Stimulated activated CD4-positive, alpha-beta T cell treated with anti-CD3 and anti-CD28 coated beads, TNF-alpha, amount 100 ng/mL, for 24 hours (primary cell): Measurements from ENCODE around the gene NOTUM.
A peak's percentile ranks its signal among the peaks of the same experiment; 100 is the strongest.

Experiments used
- DNase-seq, 3 experiments: peaks; one replicate each; pipeline ENCODE4 v3.0.0-alpha.2; 2020; ENCODE audit warnings: low read depth in 3 of 3

NOTUM gene

DNA sequence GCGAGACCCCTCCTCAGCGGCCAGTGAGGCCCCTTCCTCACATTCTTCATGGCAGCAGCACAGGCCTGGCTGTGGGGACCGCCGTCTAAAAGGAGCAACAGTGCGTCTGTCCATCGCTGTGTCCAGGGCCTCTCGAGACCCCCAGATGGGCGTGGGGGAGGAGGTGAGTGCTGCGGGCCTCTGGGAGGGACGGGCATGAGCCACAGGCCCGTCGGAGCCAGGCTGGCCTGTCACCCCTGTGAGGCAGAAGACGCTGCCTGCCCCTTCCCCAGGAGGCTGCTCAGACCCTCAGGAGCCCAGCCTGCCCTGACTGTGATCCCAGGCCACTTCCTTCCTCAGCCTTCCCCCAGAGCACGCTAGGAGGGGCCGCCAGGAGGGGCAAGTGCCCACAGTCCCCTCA, 21.8 kb downstream of the NOTUM start:
- no peak for DNase-seq

DNA sequence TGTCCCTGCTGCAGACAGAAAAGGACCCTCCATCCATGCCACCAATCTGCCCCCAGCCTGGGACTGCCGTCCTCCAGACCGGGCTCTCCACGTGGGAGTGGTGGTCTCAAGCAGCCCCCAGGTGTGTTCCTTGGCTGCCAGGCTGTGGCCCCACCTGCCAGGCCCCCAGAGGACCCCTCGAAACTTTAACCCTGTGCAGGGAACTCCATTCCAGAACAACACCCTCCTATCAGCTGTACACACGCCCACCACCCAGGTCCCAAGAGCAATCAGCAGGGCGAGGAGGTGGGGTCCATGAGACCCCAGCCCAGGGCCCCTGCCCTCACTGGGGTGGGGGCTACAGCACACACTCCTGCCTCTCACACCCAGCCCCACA, 25.3 kb downstream of the NOTUM start:
- no peak for DNase-seq

DNA sequence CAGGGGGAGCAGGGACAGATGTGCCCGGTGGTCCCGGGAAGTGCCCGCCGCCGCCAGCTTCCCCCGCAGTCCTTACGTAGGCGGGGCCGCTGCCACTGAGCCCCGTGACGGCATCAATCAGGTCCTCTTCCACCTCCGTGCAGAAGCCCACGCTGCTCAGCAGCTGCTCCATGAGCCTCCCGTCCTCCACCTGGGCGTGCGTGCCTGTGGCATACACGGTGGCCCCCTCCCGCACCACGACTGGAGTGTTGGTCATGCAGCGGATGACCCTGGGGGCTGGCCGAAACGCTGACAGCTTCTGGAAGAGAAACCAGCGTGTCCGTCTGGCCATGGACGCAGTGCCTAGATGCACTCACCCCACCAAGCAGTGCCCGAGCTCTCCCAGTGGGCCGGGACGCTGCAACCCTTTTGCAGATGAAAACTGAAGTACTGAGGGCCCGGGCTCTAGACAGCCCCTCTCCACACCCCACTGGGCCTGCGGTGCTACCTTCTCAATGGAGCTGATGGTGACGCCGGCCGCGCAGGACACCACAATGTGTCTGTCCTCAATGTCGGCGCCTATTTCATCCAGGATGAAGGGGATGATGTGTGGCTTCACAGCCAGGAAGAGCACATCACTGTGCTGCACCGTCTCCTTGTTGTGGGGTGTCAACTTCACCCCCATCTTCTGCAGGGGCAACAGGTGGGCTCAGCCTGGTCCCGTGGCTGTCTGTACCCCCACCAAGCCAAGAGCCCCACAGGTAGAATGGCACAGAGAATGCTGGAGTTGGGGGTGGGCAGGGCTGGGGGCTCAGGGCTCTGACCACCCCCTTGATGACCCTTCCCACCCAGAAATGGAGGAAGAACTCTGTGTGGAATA, 25.9 kb downstream of the NOTUM start:
- DNase-seq, result no peak

DNA sequence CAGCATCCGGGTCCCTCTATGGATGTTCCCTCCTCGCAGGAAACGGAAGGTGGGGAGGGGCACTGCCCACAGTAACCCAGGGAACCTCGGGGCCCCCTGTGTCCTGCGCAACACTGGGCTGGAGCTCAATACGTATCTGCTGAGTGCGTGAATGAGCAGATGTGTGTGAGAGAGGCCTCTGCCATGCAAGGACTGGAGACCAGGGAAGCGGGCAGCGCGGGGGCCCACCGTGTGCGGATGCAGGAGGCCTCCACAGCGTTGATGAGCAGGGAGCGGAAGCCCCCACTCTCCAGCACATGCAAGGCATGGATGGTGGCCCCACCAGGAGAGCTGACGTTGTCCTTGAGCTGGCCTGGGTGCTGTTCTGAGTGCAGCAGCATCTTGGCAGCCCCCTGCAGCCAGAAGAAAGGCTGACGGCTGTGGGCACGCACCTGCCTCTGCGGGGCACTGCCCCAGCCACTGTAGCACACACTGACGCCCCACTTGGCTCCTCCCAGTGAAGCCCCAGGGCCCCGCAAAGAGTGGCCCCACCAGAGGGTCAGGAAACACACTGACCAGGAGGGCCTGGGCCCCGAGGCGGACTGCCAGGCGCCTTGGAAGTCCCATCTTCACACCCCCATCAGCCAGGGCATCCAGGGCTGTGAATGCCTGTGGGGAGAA, 26.8 kb downstream of the NOTUM start:
- DNase-seq, result no peak

DNA sequence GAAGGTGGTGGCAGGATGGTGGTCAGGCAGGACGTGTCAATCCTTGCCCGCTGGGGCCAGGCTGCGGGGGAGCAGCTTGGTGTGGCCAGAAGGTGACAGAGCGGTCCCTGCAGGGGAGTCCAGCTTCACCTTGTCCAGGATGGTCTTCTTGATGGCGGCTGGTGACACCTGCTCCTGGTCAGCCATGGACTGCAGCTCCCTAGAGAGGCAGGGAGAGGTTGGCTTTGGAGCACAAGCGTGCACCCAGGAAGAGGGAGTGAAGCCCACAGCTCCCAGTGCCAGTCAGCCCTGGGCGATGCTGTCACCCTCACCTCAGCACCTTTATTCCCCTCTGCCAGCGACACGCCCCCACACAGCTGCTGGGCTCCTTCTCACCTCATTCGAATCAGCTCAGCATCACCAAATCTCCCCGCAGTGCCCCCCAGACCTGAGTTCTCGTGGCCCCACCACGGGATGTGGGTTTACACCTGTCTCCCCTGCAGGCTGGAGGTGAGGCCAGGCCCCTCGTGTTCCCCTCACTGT, 27.7 kb downstream of the NOTUM start:
- DNase-seq, result no peak

DNA sequence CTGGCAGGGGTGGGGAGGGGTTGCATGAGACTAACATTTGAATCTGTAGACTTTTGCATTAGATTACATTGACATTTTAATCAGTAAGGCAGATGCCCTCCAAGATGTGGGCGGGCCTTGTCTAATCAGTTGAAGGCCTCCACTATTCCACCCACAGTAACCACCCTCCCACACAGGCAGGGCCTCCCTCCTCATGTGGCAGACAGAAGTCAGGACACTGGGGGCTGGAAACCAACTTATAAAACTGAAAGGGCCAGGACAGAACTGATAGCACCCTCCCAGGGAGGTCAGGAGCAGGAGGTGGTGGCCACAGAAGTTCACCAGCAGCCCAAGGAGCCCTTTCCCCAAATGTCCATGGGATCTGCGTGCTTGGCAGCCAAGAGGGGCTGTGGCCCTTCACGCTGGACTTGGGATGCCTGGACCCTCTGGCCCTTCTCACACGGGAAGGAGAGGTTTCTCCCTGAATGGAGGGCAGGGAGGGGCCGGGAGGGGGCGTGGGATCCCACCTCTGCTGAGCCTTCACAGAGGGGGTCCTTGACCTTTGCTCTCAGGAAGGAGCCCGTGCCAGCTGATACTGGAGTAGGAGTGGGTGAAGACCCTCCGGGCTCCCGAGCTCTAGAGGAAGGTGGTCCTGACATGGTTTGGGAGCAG, 28.5 kb downstream of the NOTUM start:
- no peak for DNase-seq

DNA sequence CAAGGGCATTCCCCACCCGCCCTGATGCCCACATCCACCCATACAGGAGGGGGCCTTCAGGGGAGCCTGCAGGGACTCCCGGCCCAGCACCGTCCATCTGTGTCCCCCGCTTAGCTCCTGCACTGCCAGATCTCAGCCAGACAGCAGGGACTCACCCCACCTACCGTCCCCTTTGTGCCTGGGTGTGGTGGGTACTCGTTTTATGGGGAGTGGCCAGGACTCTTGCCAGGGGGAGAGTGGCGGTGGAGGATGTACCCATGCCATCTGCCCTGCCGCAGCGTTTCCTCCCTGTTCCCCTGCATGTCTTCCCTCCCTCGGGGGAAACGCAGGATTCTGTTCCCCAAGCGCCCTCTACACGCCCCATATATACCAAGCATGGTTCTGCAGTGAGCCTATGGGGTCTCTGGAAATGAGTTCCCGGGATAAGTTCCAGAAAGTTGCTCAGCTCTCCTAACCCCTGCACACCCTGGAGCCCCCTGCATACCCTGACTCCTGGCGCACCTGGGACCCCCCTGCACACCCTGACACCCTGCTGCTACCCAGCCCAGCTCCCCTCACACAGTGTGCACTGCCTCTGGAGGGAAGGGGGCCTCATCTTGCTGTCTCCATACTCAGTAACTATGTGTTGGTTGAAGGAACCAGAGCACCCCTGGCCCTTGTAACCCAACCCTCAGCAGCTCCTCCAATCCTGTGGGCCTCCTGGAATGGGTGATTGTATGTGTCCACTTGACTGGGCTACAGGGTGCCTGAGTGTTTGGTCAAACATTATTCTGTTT, 29.2 kb downstream of the NOTUM start:
- DNase-seq, result no peak

DNA sequence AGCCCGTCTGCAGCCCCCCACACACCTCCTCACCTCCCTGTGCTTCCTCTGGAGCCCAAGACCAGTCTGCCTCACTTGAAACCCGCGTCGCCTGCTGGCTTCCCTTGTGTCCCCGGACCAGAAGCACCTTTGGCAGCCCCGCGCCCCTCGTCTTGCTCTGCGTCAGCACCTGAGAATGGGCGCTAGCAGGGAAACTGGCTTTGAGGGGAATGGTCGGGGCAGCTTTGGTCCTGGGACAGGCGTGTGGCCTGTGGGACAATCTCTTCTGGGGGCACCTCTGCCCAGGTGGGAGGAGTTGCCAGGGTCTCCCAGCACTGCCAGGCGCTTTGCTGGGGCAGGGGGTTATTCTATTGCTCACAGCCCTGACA, 29.8 kb downstream of the NOTUM start:
- no peak for DNase-seq

DNA sequence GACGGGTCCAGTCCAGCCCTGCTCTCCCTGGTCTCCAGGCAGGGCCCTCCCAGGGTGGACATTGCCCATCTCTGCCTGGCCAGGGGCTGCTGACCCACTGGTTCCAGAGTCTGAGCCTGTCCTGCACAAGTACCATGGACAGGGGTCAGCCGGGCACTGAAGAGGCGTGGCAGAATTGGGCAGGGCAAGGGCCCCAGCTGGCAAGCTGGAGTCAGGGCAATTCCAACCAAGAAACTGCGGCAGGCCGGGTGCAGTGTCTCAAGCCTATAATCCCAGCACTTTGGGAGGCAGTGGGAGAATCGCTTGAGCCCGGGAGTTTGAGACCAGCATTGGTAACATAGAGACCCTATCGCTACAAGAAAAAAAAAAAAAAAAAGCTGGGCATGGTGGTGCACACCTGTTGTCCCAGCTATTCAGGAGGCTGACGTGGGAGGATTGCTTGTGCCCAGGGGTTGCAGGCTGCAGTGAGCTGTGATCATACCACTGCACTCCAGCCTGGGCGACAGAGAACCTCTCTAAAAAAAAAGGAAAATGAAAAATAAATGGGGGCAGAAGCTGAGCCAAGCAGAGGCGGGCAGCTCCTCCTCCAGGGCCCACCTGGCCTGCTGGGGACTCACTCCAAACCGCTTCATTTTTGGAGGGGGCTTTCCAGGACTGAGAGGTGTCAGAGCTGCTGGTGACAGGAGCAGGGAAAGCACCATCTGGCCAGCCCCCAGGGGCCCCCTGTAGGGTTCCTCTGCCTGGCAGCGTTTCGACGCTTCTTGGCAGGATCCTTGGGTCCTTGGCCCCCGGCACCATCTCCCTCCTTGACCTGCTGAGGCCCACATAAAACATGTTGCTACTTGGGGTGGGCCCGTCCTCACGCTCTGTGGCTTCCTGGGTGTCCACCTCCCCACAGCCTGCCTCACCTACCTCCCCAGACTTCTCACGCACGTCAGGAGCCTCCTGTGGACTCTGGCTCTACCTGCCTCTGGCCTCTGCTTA, 30.6 kb downstream of the NOTUM start:
- no peak for DNase-seq

DNA sequence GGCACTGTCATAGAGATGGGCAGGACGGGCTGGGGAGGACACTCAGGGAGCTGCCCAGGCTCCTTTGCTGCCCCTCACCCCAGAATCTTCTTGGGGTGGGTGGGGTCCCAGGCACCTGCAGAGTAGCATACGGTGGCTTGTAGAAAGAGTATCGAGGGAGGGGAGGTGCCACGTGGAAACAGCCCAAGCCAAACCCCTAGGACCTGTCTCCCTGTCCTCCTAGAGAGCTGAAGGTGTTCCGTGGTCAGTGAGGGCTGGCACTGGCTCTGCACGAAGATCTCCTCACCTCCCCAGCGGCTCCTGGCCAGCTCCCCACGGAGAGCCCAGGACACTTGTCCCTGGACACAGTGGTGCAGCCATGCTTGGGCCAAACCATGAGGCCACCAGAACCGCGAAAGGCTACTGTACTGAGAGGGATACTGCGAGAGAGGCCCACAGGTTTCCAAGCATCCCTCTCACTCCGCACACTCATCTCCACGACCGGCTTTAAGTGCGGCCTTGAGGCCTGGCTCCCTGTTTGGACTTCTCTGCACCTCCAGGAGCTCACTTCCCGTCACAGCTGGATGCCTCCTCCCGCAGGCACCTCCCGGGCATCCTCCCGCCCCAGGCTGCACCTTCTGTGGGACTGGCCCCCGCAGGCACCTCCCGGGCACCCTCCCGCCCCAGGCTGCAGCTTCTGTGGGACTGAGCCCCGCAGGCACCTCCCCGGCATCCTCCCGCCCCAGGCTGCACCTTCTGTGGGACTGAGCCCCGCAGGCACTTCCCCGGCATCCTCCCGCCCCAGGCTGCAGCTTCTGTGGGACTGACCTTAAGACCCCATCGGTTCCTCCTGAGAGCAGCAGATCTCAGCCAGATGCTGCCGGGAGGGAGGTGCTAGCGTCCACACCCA, 31.5 kb downstream of the NOTUM start:
- DNase-seq, result no peak

DNA sequence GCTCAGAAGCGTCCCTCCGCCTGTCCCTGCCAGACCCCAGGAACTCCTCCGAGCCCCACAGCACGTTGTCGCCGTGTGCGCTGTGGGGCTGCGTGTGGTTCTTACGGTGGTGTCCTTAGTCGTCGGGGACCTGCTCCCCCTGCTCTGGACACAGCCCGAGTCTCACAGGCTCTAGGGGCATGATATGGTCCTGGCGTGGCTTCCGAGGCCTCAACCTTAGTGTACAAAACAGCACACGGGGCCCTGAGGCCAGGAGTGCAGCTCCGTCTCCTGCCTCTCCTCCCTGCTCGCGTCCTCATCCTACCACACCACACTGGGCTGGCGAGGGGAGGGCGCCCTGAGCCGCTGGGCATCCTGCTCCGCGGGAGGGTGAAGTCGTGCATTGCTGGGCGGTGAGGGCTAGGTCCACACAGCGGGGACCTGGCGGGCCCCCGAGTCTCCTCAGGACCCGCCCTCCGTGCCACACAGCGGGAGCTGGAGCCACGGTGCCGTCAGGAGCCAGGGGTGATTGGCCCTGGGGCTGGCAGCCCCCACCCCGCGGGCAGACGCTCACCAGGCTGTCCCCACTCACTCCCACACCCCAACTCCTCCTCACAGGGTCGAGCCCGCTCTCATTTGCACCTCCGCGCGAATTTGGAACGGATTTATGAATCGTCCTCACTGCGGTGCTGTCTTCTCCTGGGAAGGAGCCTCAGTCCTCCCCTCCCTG, 32.3 kb downstream of the NOTUM start:
- DNase-seq, result no peak

DNA sequence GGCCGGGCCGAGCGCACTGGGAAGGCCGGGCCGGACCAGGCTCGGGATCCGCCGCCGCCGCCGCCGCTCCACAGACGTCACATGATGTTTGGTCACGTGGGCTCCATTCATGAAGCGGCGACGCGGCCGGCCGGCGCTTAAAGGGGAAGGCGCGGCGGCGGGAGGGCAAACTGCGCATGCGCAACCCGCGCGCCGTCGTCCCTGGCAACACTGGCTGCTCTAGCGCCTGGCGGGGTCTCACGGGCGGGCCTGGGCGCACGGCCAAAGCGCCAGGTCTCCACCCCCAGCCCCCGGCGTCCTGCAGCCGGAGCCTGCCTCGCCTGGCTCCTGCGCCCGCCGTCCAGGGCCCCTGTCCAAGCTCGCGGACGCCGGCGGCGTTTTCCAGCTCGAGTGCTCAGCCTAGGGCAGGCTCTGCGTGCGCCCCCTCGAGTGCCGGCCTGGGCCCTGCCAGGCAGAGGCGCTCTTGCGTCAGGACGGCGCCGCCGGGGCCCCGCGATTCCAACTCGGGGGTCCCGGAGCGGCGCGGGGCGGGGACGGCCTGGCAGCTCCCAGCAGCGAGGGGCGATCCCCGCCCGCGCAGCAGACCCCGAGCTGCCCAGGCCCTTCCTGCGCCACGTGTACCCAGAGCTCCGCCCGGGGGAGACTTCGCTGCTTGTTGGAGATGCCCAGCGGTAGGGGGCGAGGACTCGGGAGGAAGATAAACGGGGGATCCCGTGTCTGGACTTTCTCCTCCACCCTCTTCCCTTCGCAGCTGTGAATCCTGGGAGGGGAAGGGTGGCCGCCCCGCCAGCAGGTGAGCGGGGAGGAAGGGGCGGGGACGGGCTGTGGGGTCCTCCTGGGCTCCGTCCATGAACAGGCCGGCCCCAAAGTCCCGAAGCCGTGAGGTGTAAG, 33.1 kb downstream of the NOTUM start, which contains the start of gene MAFG:
Gene MAFG (minus strand): TSS at position 83 of the 891 bp plus-strand sequence. CDS start 4,550 bp downstream, outside the sequence.
- DNase-seq, result peak; percentile 71 to 86 (median 80)

DNA sequence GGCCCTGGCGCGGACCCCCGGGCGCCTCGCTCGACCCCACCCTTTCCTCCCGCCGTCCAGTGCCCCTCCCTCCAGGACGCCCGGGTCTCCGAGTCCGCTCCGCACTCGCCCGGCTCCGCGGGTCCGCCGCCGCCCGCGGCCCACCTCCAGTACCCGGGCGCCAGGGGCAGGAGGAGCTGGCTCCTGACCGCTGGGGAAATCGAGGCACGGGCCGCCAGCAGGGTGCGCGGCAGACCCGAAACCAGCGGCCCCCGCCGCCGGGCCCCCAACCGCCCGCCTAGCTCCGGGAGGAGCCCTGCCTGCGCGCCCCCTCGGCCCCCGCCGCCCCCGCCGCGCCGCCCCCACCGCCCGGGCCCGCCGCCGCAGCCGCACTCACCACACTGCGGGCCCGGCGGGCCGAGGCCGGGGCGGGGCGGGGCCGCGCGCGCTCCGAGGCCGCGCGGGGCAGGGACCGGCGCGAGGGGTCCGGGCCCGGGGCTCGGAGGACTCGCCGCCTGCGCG, 33.8 kb downstream of the NOTUM start:
- no peak for DNase-seq

DNA sequence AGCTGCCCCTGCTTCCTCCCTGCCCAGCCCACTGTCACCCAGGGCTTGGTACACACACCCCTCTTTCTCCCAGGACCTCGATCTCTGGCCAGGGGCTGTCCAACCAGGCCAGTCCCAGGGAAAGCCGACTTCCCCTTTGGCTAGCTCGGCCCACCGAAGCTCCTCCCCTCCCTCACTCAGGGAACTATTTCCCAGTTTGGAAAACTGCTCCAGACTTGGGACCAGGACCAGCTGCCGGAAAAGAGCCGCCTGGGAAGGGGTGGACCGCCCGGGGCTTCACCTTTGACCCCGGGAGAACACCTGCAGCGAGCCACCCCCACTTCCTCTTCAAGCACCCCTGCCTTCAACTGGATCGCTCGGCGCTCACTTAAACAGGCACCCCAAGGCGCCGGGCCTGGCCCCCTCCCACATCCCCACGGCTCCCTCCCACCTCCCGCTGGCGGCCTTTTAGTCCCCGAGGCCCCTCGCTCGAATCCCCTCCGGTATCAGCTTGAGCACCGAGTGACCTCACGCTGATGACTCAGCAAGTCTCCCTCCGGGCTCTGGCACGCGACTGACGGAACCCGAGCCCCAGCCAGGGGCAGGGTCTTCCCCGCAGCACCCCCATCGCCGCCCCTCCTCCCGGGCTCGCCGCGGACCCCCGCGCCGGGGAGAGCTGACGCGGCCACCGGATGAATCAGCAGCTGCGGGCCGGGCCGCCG, 34.4 kb downstream of the NOTUM start:
- DNase-seq, result peak; percentile 28 to 69 (median 44)

DNA sequence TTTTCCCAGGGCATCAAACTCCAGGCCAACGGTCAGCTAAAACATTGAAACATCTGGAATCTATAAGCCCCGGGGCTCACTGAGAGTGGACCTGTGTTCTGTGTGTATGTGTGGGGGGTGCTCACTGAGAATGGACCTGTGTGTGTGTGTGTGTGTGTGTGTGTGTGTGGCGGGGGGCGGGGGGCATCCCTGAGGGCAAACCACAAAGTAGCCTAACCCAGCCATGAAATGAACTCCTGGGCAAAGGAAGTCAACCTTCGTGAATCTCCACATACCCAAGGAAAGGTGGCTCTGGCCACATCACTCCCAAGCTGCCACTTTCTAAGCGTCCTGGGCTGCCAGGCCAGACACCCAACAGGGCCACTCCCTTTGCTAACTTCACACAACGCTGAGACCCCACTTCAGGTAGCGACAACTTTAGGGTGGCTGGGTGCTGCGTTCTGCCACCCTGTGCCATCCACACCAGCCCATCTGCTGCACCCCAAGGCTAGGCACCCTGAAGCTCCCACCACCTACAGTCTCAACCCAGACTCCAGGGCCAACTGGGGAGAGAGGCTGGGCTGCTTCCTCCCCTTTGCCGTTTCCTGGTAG, 35.0 kb downstream of the NOTUM start:
- DNase-seq, result no peak
